LoVo (cell line): ENCODE results near the gene PSPN.

Experiments
- DNase-seq: peaks from one replicate; pipeline ENCODE4 v3.0.0-alpha.2; 2016; ENCODE audit warnings: low spot score

Gene PSPN

DNA sequence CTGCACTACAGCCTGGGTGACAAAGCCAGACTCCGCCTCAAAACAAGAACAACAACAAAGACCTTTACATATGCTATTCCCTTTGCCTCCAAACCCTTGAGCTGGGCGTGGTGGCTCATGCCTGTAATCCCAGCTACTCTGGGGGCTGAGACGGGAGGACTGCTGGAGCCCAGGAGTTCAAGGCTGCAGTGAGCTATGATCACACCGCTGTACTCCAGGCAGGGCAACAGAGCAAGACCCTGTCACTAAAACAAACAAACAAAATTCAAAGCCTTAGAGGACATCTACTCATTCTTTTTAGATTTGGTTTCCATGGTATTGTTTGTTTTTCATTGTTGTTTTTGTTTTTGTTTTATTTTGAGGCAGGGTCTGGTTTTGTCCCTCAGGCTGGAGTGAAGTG, 50.1 kb downstream of the PSPN start:
- DNase-seq, result no peak
